HUES64 (cell line): ENCODE data around the gene SCN5A.

Experiments
- H3K27ac ChIP-seq: 2 replicates; pipeline ENCODE4 v1.7.0; 2013; ENCODE audit warnings: low read depth, low read length, inconsistent platforms
- H3K27me3 ChIP-seq: 2 replicates; pipeline ENCODE4 v1.6.1; 2013; ENCODE audit warnings: mild to moderate bottlenecking, low read length; ENCODE audit not compliant: insufficient read depth
- H3K36me3 ChIP-seq: 2 replicates; pipeline ENCODE4 v1.6.1; 2013; ENCODE audit warnings: mild to moderate bottlenecking, low read length; ENCODE audit not compliant: insufficient read depth
- H3K4me1 ChIP-seq: 2 replicates; pipeline ENCODE4 v1.6.1; 2013; ENCODE audit warnings: mild to moderate bottlenecking, low read length, moderate library complexity; ENCODE audit not compliant: insufficient read depth
- H3K4me3 ChIP-seq: 2 replicates; pipeline ENCODE4 v1.5.1; 2013; ENCODE audit warnings: mild to moderate bottlenecking, low read length, moderate library complexity
- H3K9ac ChIP-seq: 2 replicates; pipeline ENCODE4 v1.6.1; 2013; ENCODE audit warnings: mild to moderate bottlenecking, low read depth, low read length
- H3K9me3 ChIP-seq: 2 replicates; pipeline ENCODE4 v1.6.1; 2013; ENCODE audit warnings: low read depth, low read length; ENCODE audit not compliant: insufficient read depth
- WGBS: fragments of 150-250, 120-280 bp; methylation state at CpG from one replicate; pipeline ENCODE4 v1.1.7; 2013; ENCODE audit warnings: missing lambda C conversion rate; 5-methylcytosine and 5-hydroxymethylcytosine counted together

Gene SCN5A

GRCh38 chr3:38610436-38610835 is 39.1 kb downstream of the SCN5A start:
- Histone ChIP-seq H3K27ac (no peak overlapping the region), H3K9ac (no peak overlapping the region), H3K27me3 (no peaks in the 10 kb centered on the region), H3K4me3 (no peak overlapping the region), H3K9me3 (no peaks in the 10 kb centered on the region), H3K4me1 (no peaks in the 10 kb centered on the region), H3K36me3 (no peaks in the 10 kb centered on the region)
- 94% methylated on average over 6 of the region's 6 CpGs for WGBS

- no peaks in the 10 kb centered on the region for H3K27me3 ChIP-seq
- no peaks in the 10 kb centered on the region for H3K9me3 ChIP-seq
- no peak overlapping the region for H3K27ac ChIP-seq
- no peak overlapping the region for H3K9ac ChIP-seq
- no peaks in the 10 kb centered on the region for H3K4me1 ChIP-seq
- WGBS = 94% methylated on average over 21 of the region's 21 CpGs
- no peaks in the 10 kb centered on the region for H3K36me3 ChIP-seq
- H3K4me3 ChIP-seq = no peak overlapping the region
Measured at GRCh38 chr3:38609386-38610111, 39.9 kb downstream of the SCN5A start.

GRCh38 chr3:38608961-38609360 is 40.5 kb downstream of the SCN5A start:
- Histone ChIP-seq H3K27ac (no peak overlapping the region), H3K9ac (no peak overlapping the region), H3K9me3 (no peaks in the 10 kb centered on the region), H3K27me3 (no peaks in the 10 kb centered on the region), H3K4me1 (no peaks in the 10 kb centered on the region), H3K36me3 (no peaks in the 10 kb centered on the region), H3K4me3 (no peak overlapping the region)
- WGBS = 94% methylated on average over 5 of the region's 5 CpGs

GRCh38 chr3:38608086-38608775 is 41.3 kb downstream of the SCN5A start:
- H3K9me3 ChIP-seq = no peaks in the 10 kb centered on the region
- H3K27ac ChIP-seq = no peak overlapping the region
- H3K4me3 ChIP-seq = no peak overlapping the region
- H3K4me1 ChIP-seq = no peaks in the 10 kb centered on the region
- 90% methylated on average over 13 of the region's 13 CpGs for WGBS
- H3K36me3 ChIP-seq = no peaks in the 10 kb centered on the region
- no peaks in the 10 kb centered on the region for H3K27me3 ChIP-seq
- no peak overlapping the region for H3K9ac ChIP-seq

GRCh38 chr3:38606561-38606960 is 42.9 kb downstream of the SCN5A start:
- H3K9me3 ChIP-seq = no peaks in the 10 kb centered on the region
- H3K36me3 ChIP-seq = no peaks in the 10 kb centered on the region
- WGBS = 92% methylated on average over 11 of the region's 11 CpGs
- no peak overlapping the region for H3K27ac ChIP-seq
- no peak overlapping the region for H3K4me3 ChIP-seq
- H3K4me1 ChIP-seq = no peaks in the 10 kb centered on the region
- no peaks in the 10 kb centered on the region for H3K27me3 ChIP-seq
- H3K9ac ChIP-seq = no peak overlapping the region

GRCh38 chr3:38605981-38606380 is 43.5 kb downstream of the SCN5A start:
- H3K4me1 ChIP-seq = no peaks in the 10 kb centered on the region
- WGBS = 95% methylated on average over 7 of the region's 7 CpGs
- H3K4me3 ChIP-seq = no peak overlapping the region
- no peak overlapping the region for H3K9ac ChIP-seq
- H3K9me3 ChIP-seq = no peaks in the 10 kb centered on the region
- H3K27ac ChIP-seq = no peak overlapping the region
- no peaks in the 10 kb centered on the region for H3K27me3 ChIP-seq
- H3K36me3 ChIP-seq = no peaks in the 10 kb centered on the region

GRCh38 chr3:38604246-38604645 is 45.2 kb downstream of the SCN5A start:
- Histone ChIP-seq H3K9ac (no peak overlapping the region), H3K4me3 (no peak overlapping the region), H3K36me3 (no peaks in the 10 kb centered on the region), H3K27me3 (no peaks in the 10 kb centered on the region), H3K4me1 (no peaks in the 10 kb centered on the region), H3K27ac (no peak overlapping the region), H3K9me3 (no peaks in the 10 kb centered on the region)
- 92% methylated on average over 6 of the region's 6 CpGs for WGBS

GRCh38 chr3:38603731-38604131 is 45.8 kb downstream of the SCN5A start:
- H3K4me3 ChIP-seq = no peak overlapping the region
- H3K4me1 ChIP-seq = no peaks in the 10 kb centered on the region
- H3K9me3 ChIP-seq = no peaks in the 10 kb centered on the region
- no peak overlapping the region for H3K9ac ChIP-seq
- no peak overlapping the region for H3K27ac ChIP-seq
- WGBS = 95% methylated on average over 16 of the region's 16 CpGs
- H3K27me3 ChIP-seq = no peaks in the 10 kb centered on the region
- no peaks in the 10 kb centered on the region for H3K36me3 ChIP-seq

GRCh38 chr3:38602576-38603250 is 46.8 kb downstream of the SCN5A start:
- H3K27ac ChIP-seq = no peak overlapping the region

GRCh38 chr3:38601956-38602550 is 47.4 kb downstream of the SCN5A start:
- Histone ChIP-seq H3K9ac (no peak overlapping the region), H3K36me3 (no peaks in the 10 kb centered on the region), H3K27me3 (no peaks in the 10 kb centered on the region), H3K4me3 (no peak overlapping the region), H3K4me1 (no peaks in the 10 kb centered on the region), H3K9me3 (no peaks in the 10 kb centered on the region), H3K27ac (no peak overlapping the region)
- 79% methylated on average over 3 of the region's 3 CpGs for WGBS

More at GRCh38 chr3:38602576-38603250, 46.8 kb downstream of the SCN5A start:
- H3K9ac ChIP-seq = no peak overlapping the region
- H3K4me1 ChIP-seq = no peaks in the 10 kb centered on the region
- WGBS = 92% methylated on average over 7 of the region's 7 CpGs
- H3K9me3 ChIP-seq = no peaks in the 10 kb centered on the region
- H3K4me3 ChIP-seq = no peak overlapping the region
- no peaks in the 10 kb centered on the region for H3K27me3 ChIP-seq
- H3K36me3 ChIP-seq = no peaks in the 10 kb centered on the region

- H3K27ac ChIP-seq = no peak overlapping the region
- H3K9me3 ChIP-seq = no peaks in the 10 kb centered on the region
- H3K36me3 ChIP-seq = no peaks in the 10 kb centered on the region
- no peaks in the 10 kb centered on the region for H3K27me3 ChIP-seq
- no peak overlapping the region for H3K9ac ChIP-seq
- 61% methylated on average over 1 of the region's 1 CpG for WGBS
- no peaks in the 10 kb centered on the region for H3K4me1 ChIP-seq
- H3K4me3 ChIP-seq = no peak overlapping the region
Measured at GRCh38 chr3:38600551-38600950, 48.9 kb downstream of the SCN5A start.
